Measurements from ENCODE around the gene MXRA7.

Gene MXRA7

DNA sequence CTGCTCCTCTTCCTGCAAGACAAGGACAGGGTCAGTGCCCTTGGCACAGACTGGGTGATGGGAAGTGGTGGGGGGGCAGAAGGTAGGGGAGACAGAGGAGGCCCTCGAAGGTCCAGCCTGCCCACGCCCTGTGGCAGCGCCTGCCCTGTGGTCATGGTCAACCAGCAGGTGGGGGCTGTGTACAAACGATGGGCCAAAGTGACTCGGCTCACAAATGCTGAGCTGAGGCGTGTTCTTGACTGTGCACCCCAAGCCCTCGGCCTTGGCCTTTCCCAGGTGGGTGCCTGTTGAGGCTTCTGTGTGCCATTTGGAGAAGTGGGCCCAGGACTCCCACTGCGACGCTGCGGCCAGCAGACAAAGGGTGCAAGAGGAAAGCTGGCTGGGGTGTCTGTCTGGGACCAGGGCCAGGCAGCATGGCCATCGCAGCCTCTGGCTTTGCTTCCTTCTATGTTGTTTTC is 22.6 kb downstream of the MXRA7 start:
- TF ChIP-seq, protein P1, sequence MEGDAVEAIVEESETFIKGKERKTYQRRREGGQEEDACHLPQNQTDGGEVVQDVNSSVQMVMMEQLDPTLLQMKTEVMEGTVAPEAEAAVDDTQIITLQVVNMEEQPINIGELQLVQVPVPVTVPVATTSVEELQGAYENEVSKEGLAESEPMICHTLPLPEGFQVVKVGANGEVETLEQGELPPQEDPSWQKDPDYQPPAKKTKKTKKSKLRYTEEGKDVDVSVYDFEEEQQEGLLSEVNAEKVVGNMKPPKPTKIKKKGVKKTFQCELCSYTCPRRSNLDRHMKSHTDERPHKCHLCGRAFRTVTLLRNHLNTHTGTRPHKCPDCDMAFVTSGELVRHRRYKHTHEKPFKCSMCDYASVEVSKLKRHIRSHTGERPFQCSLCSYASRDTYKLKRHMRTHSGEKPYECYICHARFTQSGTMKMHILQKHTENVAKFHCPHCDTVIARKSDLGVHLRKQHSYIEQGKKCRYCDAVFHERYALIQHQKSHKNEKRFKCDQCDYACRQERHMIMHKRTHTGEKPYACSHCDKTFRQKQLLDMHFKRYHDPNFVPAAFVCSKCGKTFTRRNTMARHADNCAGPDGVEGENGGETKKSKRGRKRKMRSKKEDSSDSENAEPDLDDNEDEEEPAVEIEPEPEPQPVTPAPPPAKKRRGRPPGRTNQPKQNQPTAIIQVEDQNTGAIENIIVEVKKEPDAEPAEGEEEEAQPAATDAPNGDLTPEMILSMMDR (IDR thresholded peaks at IDR 0.05; ENCODE audit: insufficient read depth, low read length, poor library complexity, severe bottlenecking), result no peak
- no peak overlapping the region for H3K4me3 ChIP-seq (replicated peaks; ENCODE audit: low read depth, low read length)

DNA sequence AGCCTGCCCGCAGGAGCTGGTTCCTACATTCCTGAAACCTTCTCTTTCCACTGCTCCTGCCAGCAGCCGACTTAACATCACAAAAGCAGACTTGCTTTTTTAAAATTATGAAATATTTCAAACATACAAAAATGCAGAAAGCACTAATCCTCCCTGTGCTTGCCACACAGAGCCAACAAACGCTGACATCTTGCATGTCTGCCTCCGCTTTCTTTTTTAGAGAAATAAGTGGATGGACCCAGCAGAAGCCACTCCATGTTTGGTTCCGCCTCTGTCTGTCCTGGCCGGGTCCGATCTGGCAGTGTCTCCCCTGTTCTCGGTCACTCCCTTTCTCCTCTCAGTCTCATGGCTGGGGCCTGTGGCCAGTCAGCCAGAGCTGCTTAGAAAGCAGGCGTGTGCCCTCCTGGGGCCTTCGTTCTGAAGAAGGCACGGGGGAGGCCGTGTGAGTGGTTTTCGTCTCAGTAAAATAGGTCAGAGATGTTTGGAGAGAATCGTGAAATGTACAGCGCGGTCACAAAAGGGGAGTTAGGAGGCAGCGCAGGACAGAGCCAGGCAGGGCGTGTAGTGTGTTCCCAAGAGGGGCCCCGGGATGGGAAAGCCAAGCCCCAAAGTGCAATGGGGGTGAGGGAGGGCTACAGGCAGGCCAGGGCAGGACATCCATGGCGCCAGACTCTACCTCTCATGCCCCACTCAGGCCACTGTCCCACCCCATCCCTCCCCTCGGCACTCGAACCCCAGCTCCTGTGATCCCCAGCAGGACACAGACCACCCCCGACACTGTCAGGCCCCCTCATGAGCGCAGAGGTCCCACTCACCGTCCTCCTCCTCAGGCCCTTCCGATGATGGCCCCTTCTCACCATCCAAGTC is 23.2 kb downstream of the MXRA7 start:
- TF ChIP-seq, protein P1 (IDR thresholded peaks at IDR 0.05; ENCODE audit: insufficient read depth, low read length, poor library complexity, severe bottlenecking), result no peak
- DNase-seq (ENCODE audit: extremely low read depth, insufficient read length), result no peak
- Histone ChIP-seq H3K27me3 (replicated peaks; ENCODE audit: control insufficient read depth, insufficient read depth, low read length) (no peaks in the 10 kb centered on the region; the same call in none of the 2 replicates), H3K36me3 (ENCODE audit: control insufficient read depth, insufficient read depth, low read length) (no peaks in the 10 kb centered on the region), H3K4me3 (replicated peaks; ENCODE audit: low read depth, low read length) (no peak overlapping the region)

More for the DNA sequence above, 22.6 kb downstream of the MXRA7 start:
- no peaks in the 10 kb centered on the region for H3K36me3 ChIP-seq (ENCODE audit: control insufficient read depth, insufficient read depth, low read length)
- no peaks in the 10 kb centered on the region; the same call in none of the 2 replicates for H3K27me3 ChIP-seq (replicated peaks; ENCODE audit: control insufficient read depth, insufficient read depth, low read length)
- DNase-seq (ENCODE audit: extremely low read depth, insufficient read length), result no peak

DNA sequence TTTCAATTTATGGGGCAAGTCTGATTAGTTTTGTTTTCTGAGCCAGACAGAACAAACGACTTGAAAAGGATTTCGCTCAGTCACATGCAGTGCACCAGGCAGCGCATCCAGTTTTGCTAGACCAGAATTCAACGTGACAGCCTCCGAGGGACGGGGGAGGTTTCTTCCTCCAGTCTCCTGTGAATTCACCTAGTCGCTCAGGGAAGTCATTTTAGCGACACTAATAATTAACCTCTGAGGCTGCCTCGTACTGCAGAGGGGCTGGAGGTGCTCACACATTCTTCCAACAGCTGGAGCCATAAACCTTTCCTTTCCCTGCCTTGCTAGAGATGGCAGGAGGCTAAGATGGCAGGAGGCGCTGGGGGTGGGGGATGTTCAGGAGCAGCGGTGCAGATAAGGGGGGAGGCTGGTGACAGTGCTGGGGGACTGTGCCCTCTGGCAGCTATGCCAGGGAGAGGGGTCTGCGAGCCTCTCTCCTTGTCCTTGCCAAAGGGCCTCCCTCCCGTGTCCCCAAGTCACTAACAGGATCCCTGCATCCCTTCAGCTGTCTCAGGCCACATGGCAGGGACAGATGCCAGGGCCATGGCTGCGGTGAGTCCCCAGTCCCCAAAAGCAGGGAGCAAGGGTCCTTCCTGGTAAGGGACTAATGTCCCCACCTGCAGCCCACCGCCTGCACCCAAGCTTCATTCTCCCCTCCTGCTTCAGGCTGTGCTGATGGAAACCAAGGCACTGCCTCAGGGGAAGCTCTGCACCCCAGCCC is 24.0 kb downstream of the MXRA7 start:
- Histone ChIP-seq H3K4me3 (replicated peaks; ENCODE audit: low read depth, low read length) (no peak overlapping the region), H3K36me3 (ENCODE audit: control insufficient read depth, insufficient read depth, low read length) (no peaks in the 10 kb centered on the region), H3K27me3 (replicated peaks; ENCODE audit: control insufficient read depth, insufficient read depth, low read length) (no peaks in the 10 kb centered on the region; the same call in none of the 2 replicates)
- TF ChIP-seq, protein P1 (IDR thresholded peaks at IDR 0.05; ENCODE audit: insufficient read depth, low read length, poor library complexity, severe bottlenecking), result no peak
- DNase-seq (ENCODE audit: extremely low read depth, insufficient read length), result no peak

GRCh38 chr17:76685846-76686245 is 24.9 kb downstream of the MXRA7 start:
- Histone ChIP-seq H3K27me3 (replicated peaks; ENCODE audit: control insufficient read depth, insufficient read depth, low read length) (no peaks in the 10 kb centered on the region; the same call in none of the 2 replicates), H3K4me3 (replicated peaks; ENCODE audit: low read depth, low read length) (no peak overlapping the region), H3K36me3 (ENCODE audit: control insufficient read depth, insufficient read depth, low read length) (no peaks in the 10 kb centered on the region)
- TF ChIP-seq, protein P1 (IDR thresholded peaks at IDR 0.05; ENCODE audit: insufficient read depth, low read length, poor library complexity, severe bottlenecking), result no peak
- no peak for DNase-seq (ENCODE audit: extremely low read depth, insufficient read length)

GRCh38 chr17:76685366-76685765 is 25.4 kb downstream of the MXRA7 start:
- TF ChIP-seq, protein P1 (IDR thresholded peaks at IDR 0.05; ENCODE audit: insufficient read depth, low read length, poor library complexity, severe bottlenecking), result no peak
- no peaks in the 10 kb centered on the region for H3K36me3 ChIP-seq (ENCODE audit: control insufficient read depth, insufficient read depth, low read length)

More at GRCh38 chr17:76685366-76685765, 25.4 kb downstream of the MXRA7 start:
- Histone ChIP-seq H3K27me3 (replicated peaks; ENCODE audit: control insufficient read depth, insufficient read depth, low read length) (no peaks in the 10 kb centered on the region; the same call in none of the 2 replicates), H3K4me3 (replicated peaks; ENCODE audit: low read depth, low read length) (no peak overlapping the region)
- no peak for DNase-seq (ENCODE audit: extremely low read depth, insufficient read length)

All from GM06990 (cell line).